NB4 (cell line): ENCODE measurements around the gene JCHAIN.
A peak's percentile ranks its signal among the peaks of the same experiment; 100 is the strongest.
"Not testable (repeated sequence)": the region's sequence is repeated elsewhere in the genome, so short reads cannot be mapped to it uniquely, and the experiment has no call there.

Experiments
- DNase-seq: peaks from one replicate; pipeline ENCODE4 v3.0.0; 2010; ENCODE audit warnings: low read depth
- H3K4me3 ChIP-seq: one replicate; pipeline ENCODE4 v1.5.1; 2011; ENCODE audit warnings: mild to moderate bottlenecking, low read depth, low read length, moderate library complexity
- MYC ChIP-seq: IDR thresholded peaks from 2 replicates; pipeline ENCODE4 v1.6.1; 2011; ENCODE audit warnings: low read depth, low read length
- POLR2A ChIP-seq: IDR thresholded peaks from 2 replicates; pipeline ENCODE4 v1.6.1; 2011; ENCODE audit warnings: mild to moderate bottlenecking; ENCODE audit not compliant: insufficient read length; ENCODE audit errors: extremely low read depth
- TF ChIP-seq, protein P1 (sequence below): IDR thresholded peaks from 2 replicates; pipeline ENCODE4 v1.6.1; 2011; ENCODE audit warnings: low read depth, low read length
- TF ChIP-seq, protein P2 (sequence below): IDR thresholded peaks from one replicate; pipeline ENCODE4 v1.5.1; 2012; ENCODE audit warnings: low read depth, low read length

JCHAIN gene

GRCh38 chr4:70674191-70674590 lies 7.9 kb upstream of the JCHAIN start:
- H3K4me3 ChIP-seq: no peak overlapping the region
- TF ChIP-seq, protein P1, sequence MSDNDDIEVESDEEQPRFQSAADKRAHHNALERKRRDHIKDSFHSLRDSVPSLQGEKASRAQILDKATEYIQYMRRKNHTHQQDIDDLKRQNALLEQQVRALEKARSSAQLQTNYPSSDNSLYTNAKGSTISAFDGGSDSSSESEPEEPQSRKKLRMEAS: no peak
- TF ChIP-seq, protein P2, sequence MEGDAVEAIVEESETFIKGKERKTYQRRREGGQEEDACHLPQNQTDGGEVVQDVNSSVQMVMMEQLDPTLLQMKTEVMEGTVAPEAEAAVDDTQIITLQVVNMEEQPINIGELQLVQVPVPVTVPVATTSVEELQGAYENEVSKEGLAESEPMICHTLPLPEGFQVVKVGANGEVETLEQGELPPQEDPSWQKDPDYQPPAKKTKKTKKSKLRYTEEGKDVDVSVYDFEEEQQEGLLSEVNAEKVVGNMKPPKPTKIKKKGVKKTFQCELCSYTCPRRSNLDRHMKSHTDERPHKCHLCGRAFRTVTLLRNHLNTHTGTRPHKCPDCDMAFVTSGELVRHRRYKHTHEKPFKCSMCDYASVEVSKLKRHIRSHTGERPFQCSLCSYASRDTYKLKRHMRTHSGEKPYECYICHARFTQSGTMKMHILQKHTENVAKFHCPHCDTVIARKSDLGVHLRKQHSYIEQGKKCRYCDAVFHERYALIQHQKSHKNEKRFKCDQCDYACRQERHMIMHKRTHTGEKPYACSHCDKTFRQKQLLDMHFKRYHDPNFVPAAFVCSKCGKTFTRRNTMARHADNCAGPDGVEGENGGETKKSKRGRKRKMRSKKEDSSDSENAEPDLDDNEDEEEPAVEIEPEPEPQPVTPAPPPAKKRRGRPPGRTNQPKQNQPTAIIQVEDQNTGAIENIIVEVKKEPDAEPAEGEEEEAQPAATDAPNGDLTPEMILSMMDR: no peak
- no peak for TF ChIP-seq MYC
- TF ChIP-seq POLR2A: no peak
- DNase-seq: no peak

GRCh38 chr4:70671091-70671490 lies 4.8 kb upstream of the JCHAIN start:
- no peak overlapping the region for H3K4me3 ChIP-seq
- TF ChIP-seq POLR2A (no peak), MYC (no peak)
- TF ChIP-seq, protein P1: no peak
- TF ChIP-seq, protein P2: no peak
- no peak for DNase-seq

GRCh38 chr4:70670332-70671014 lies 4.2 kb upstream of the JCHAIN start:
- no peak for DNase-seq
- no peak overlapping the region for H3K4me3 ChIP-seq
- no peak for TF ChIP-seq MYC
- TF ChIP-seq, protein P1: no peak
- TF ChIP-seq, protein P2: no peak

- TF ChIP-seq MYC (no peak), POLR2A (no peak)
- TF ChIP-seq, protein P2: no peak
- TF ChIP-seq, protein P1: no peak
- H3K4me3 ChIP-seq: no peak overlapping the region
- no peak for DNase-seq
Measured at GRCh38 chr4:70667740-70668535, 1.6 kb upstream of the JCHAIN start.

- not testable (repeated sequence) for H3K4me3 ChIP-seq
Measured at GRCh38 chr4:70661309-70661922, 4.9 kb downstream of the JCHAIN start.

GRCh38 chr4:70660106-70660505 lies 6.2 kb downstream of the JCHAIN start:
- TF ChIP-seq POLR2A: no peak
- TF ChIP-seq MYC: no peak
- TF ChIP-seq, protein P2: no peak
- TF ChIP-seq, protein P1: no peak
- peak; percentile 18 for DNase-seq
- H3K4me3 ChIP-seq: no peak overlapping the region

More at GRCh38 chr4:70661309-70661922, 4.9 kb downstream of the JCHAIN start:
- not testable (repeated sequence) for DNase-seq
